Measurements from ENCODE around the gene PITPNB.

The PITPNB gene

DNA sequence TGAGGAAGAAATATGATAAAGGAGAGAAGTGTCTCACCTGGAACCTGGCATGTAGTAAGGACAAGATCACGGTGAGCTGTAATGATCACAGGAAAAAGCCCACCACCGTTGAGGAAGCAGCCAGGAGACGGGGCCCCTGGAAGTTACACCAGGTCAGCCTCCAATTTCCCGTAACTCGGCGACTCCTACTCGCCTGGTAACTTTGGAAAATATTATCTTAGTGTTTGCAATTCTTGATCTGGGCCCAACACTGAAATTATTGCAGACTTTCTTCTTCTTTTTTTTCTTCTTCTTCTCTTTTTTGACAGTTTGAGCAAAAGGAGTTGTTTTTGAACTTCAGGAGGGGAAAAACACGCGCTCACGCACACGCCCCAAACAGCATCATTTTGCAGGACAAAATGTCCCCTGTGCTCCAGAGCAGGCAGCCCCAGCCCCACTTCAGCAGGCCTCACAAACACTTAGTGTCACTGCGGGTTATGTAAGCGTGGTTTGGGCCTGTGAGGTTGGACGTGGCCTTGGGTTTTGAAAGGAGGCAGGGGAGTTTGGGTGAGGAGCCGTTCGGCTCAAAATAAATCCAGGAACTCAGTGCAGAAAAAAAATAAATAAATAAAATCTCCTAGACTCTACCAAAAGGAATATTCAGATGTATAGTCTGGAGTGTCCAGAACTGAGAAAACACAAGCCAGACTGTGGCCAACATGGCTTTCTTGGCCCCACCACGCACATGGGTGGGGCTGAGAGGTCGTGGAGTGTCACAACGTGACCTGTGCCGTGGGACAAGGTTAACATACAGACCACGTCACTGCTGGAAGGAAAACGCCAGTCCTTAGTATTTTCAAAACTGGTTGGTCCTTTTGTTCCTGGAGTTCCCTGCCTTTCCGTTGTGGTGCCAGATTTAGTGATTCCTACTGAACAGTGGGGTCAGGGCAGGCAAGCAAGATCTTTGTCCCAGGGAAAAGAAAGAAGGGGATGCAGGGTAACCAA is 91.2 kb downstream of the PITPNB start:
- no peak for DNase-seq

DNA sequence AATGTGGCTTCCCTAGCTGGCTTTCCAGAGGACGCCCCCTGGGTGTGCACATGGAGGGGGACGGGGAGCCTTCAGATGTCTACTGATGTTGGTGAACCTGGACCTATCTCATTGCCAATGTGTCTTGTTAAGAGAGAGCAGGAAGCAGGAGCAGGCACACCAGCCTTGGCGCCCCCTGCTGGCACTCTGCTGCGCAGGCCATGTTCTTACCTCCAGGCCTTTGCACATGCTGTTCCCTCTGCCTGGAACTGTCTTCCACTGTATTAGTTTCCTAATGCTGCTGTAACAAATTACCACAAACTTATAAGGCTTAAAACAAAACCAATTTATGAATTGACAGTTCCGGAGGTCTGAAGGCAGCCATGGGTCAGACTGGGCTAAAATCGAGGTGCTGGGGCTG is 93.9 kb downstream of the PITPNB start:
- DNase-seq: peak; percentile 44

DNA sequence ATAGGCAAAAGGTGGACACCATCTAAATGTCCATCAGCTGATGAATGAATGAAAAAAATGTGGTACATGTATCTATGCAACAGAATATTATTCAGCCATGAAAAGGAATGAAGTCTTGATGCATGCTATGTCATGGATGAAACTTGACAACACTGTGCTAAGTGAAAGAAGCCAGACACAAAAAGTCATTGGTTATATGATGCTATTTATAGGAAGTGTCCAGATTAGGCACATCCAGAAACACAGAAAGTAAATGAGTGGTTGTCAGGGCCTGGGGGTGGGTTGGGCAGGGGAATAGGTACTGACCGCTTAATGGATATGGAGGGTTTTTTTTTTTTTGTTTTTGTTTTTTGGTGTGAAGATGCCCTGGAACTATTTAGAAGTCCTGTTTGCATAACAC is 95.8 kb downstream of the PITPNB start:
- DNase-seq: no peak

DNA sequence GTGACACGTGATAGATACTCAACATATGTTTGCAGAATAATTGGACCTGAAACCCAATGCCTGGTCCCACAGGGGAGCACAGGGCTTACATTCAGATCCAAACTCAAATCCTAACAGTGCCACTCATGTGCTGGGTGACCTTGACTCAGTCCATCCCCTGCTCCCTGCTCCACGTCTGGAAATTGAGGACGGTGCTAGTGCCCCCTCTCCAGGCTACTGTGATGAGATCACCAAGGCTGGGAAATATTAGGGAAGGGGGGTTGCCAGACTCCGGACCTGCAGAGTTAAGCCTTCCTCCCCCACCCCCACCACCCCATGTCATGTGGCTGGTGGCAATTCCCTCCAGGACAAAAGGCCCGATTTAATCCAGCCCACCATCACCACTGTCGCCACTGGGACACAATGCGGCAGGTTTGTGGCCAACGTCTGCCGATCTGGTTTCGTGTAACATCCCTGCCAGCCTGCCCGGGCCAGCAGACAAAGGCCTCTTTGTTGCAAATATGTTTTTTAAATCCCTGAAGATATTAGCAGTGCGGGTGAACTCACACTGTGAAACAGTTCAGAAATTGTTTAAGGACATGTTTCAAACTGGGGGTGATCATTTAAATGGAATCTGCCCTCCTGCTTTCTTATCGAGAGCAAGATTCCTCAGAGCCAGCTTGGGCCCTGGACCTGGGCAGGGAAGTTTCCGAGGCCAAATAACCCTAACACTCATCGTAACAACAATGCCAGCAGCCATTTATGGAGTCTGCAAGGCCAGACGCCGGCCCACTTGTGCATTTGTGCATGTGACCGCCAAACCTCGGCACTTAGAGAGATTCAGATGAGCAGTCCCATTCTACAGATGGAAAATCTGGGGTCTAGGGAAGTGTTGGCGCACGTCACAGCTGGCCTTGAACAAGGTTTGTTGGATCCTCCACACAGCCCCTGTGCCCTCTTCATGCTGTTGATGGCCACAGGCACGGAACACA is 97.9 kb downstream of the PITPNB start:
- DNase-seq: no peak

DNA sequence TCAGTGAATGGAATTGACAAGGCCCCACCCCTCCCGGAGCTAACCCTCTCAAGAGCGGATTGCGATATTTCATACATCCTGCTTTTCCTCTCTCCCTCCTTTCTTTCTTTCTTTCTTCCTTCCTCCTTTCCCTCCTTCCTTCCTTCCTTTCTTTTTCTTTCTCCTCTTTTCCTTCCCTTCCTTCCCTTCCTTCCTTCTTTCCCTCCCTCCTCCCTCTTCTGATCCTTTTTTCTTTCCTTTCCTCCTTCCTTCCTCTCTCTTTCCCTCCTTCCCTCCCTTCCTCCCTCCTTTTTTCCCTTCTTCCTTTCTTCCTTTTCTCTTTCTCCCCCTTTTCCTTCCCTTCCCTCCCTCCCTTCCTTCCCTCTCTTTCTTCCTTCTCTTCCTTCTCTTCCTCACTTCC is 102.5 kb downstream of the PITPNB start:
- no peak for DNase-seq

DNA sequence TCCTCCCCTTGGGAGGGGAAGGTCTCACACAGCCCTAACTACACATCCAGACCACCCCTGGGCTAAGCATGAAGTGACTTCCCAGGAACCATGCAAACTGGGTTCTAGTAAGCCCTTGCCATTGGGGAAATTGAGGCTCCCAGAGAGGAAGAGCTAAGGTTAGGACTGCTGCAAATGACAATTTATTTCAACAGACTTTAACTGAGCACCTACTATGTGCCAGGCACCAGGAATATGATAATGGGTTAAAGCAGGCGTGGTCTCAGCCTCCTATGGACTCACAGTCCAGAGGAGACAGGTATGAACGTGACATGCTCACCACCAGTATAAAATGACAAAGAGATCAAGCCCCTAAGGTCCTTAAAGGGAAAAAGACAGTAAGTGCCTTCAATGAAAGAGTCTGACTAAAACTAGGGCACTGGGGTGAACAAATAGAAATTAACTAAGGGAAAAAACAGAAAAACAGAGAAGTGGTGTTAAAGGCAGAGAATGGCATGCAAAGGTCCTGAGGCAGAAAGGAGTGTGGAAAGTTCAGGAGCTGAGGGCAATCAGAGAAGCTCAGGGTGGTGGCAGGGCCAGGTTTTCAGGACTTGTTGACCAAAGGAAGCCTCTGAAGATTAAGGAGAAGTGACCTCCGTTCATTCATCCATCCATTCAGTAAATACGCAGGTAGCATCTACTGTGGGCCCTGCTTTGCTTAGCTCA is 103.1 kb downstream of the PITPNB start:
- no peak for DNase-seq

DNA sequence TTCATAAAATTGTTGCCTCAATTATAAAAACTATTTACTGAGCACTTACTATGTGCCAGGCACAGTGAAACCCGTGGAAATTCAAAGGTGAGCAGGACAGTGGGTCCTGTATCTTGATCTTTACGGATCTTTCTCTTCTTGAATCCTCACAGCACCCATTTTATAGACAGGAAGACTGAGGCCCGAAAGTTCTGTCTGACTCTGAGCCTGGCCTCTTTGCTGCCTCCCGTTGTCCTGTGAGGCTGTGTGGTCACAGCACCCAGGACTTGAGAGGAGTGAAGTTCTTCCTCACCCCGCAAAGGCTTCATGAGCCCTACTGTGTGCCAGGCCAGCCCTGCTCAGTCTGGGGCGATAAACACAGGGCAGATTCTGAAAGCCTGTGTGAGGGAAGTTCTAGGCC is 104.1 kb downstream of the PITPNB start:
- DNase-seq: no peak

DNA sequence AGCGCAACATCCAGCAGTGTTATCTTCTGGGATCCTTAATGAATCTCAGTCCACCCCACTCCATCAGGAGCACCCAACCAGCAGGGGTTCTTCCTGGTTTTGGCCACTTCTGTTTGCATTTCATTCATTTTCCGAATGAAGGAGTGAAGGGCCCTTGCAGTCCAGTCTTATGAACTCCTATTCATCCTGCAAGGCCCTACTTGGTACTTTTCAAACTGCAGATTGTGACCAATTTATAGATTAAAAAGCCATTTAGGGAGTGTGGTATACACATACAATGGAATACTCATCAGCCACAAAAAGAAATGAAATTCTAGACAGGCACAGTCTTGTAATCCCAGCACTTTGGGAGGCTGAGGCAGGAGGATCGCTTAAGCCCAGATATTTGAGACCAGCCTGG is 107.3 kb downstream of the PITPNB start:
- DNase-seq: no peak

DNA sequence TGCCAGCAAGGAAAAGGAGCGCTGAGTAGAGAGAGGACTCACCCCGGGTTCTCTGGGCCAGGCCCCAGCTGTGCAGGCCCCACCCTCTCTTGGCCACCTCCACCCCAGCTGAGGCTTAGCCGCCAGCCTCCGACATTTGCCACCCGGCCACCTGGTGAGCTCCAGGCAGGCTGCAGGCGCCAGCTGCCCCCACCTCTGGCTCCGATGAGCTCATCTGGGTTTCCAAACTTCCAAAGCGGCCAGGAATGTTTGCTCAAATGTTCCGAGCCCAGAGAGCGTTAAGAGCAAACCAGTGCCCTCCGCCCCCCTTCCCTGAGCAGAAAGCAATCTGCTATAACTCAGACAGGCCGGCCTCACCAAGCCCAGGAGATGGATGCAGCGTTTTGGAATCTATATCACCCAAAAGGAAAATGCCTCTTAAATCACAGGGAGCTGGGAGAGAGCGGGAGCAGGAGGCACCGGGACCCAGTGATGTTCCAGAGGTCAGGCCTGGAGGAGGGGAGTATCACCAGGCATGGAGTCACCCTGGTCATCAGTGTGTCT is 108.4 kb downstream of the PITPNB start:
- DNase-seq: no peak

DNA sequence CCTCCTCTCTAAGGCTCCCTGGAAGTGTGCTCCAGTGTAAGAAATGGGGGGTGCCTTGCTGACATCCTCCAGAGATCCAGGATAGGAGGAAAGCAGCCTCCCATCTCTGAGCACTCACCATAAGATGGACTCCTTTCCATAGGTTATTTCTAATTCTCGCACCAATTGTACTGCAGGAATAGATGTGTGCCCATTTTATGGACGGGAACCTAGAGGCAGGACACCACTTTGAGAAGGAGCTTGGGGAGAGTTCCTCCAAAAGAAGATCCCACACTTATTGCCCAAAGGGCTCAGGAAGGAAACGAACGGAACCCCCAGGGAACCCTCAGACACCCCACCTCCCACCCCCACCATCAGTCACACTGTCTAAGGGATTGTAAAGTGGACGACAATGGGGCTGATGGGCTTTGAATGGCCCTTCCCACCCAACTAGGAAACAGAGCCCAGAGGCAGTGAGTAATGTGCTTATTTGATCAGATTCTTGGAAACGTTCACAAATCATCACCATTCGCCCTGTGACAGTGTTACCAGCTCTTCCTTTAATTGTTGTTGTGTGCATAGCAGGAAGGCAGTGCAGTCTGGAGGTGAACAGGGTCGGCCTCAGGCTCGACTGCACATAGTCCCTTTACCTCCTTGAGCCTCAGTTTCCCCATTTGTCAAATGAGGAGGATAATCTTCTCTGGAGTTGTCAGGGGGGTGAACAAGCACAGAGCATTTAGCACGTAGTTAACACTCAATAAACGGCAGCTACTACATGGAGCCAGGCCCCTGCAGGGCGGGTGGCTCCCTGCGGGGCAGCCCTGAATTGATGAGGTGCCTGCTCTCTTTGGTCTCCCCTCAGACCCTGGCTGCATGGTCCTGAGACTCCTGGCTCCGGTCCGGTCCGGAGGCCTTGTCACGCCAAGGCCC is 109.1 kb downstream of the PITPNB start:
- DNase-seq: no peak

GRCh38 chr22:27809226-27809603 is 109.8 kb downstream of the PITPNB start:
- DNase-seq: no peak

GRCh38 chr22:27808451-27809225 is 110.4 kb downstream of the PITPNB start:
- DNase-seq: no peak

DNA sequence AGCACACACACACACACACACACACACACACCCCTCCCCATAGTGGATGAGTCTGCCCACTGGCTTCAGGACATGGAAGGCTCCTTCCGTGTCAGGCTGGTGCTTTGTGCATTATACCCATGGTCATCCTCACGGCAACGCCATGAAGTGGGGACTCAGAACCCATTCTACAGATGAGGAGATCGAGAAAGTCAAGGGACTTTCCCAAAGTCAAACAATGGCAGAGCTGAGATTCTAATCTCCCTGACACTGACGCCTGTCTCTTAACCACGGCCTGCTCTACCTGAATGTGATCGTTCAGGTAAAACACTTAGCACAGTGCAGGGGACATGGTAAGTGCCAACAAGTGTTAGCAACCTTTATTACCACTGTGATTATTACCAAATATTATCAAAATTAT is 113.2 kb downstream of the PITPNB start:
- DNase-seq: no peak

DNA sequence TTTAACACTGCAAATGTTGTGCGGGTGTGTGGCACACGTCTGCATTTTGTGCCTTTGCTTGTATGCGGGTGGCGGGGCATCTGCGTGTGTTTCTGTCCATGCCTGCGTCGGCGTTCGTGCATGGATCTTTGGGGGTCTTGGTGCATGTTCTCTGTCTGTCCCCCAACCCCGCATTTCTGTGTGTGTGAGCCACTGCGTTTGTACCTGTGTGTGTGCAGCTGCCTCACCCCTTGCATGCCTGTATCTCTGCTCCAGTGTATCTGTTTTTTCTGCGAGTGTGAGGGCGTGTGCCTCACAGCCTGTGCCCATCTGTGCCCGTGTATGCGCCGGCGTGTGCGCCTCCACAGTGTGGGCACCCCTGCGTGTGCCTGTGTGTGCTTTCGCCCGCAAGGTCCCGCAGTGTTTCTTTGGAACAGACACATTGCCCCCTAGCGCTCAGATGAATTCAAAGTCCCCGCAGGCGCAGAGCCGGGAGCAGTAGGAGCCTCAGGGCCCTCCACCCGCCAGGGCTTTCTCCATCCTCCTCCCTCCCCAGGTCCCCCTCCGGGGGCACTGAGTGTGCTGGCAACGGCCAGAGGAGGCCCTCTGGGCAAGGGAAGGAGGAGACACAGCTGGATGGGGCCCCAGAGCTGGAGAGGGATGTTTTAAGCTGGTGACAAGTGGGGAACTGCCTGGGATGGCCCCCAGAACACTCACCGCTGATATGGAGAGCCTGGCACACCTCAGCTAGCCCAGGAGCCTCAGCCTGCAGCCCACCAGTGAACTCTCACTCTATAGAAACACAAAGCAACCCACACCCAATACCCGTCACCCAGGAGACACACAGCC is 114.4 kb downstream of the PITPNB start:
- peak; percentile 69 for DNase-seq

DNA sequence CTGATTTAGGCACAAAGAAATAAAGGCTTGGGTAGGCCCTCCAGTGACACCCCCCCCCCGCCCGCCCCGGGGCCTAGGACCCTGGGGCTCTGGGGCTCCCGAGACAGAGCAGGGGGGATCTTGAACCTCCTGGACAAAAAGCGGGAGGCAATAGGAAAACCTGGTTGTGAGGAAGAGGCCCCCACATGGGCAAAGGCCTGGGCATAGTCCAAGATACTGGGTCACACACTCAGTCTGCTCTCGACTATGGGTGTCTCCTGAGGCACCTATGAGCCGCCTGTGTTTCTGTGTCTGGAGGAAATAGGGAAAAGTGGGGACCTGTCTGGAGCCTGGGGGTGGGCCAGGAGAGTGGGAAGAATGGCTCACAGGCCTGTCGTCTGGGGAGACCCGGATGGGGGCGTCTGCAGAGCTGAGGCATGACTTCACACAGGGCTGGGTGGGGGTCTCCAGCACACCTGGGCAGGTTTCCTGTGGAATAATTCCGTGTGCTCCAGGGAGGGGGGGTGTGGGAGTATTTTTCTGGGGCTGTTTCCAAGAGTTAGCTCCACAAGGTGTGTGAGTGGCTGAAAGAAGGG is 115.1 kb downstream of the PITPNB start:
- no peak for DNase-seq

DNA sequence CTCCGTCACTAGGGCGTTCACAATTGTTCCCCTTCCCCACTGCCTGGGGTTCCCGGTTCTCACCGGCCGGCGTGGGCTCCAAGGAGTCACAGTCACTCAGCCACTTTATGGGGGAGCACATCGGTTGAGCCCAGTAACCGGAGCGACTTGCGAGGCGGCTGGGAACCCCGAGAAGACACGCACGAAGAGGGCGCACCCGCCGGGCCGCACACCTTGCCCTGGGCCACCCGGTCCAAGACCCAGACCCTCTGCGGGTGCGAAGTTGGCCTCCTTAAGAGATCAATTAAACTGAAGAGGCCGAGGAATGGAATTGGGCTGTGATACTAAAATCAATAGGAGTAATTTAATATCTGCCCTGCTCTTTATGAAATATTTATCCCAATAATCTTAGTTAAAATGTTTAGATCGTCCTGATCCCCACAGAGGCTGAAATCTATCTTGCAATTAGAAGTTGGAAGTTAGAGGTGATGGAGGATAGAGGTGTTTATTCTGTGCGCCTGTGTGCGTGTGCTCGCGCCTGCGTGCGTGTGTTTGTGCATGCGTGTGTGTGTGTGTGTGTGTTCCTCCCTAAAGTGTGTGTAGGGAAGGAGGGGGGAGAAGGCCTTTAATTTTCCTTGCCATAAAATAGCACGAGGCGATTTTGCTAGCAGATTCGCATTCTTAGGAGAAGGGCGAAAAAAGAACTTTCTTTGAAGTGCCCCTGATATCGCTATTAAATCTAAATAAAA is 116.5 kb downstream of the PITPNB start:
- DNase-seq: no peak

Measured in activated CD4-positive, alpha-beta T cell treated with anti-CD3 and anti-CD28 coated beads, Interleukin-2, Interleukin-6, amounts not matched to agents 100 ng/mL and 50 ng/mL, durations not matched to agents 16 hours and 8 hours (primary cell).